ENCODE measurements around the gene MAMDC4. TPM values are rescaled to one million over a fixed set of nuclear protein-coding genes. Genes with fewer than 3 reads are reported as not detected.

The MAMDC4 gene
- total RNA-seq, 2 donors from 2014 or later, result 16.0 to 17.2 TPM

- H3K36me3 Mint-ChIP-seq, result no peaks in the 10 kb centered on the region
- no peaks in the 10 kb centered on the region for H3K27me3 Mint-ChIP-seq
- no peak for ATAC-seq
- H3K4me1 Mint-ChIP-seq (ENCODE audit: low read depth in 2 of 2), result no peaks in the 10 kb centered on the region
- H3K9me3 Mint-ChIP-seq, result no peaks in the 10 kb centered on the region
- no peak overlapping the region for H3K27ac Mint-ChIP-seq
- no peak for DNase-seq (ENCODE audit: low spot score)
- H3K4me3 Mint-ChIP-seq, result no peak overlapping the region
Observed at GRCh38 chr9:136855461-136856078, 3.4 kb downstream of the MAMDC4 start.

GRCh38 chr9:136856079-136856476 is 3.9 kb downstream of the MAMDC4 start:
- no peak for ATAC-seq
- Mint-ChIP-seq H3K4me1 (ENCODE audit: low read depth in 2 of 2) (no peaks in the 10 kb centered on the region), H3K4me3 (no peak overlapping the region), H3K9me3 (no peaks in the 10 kb centered on the region), H3K27me3 (no peaks in the 10 kb centered on the region), H3K27ac (no peak overlapping the region), H3K36me3 (no peaks in the 10 kb centered on the region)
- no peak for DNase-seq (ENCODE audit: low spot score)

- no peaks in the 10 kb centered on the region for H3K9me3 Mint-ChIP-seq
- no peaks in the 10 kb centered on the region for H3K36me3 Mint-ChIP-seq
- ATAC-seq (no peak), DNase-seq (ENCODE audit: low spot score) (no peak)
- H3K27me3 Mint-ChIP-seq, result no peaks in the 10 kb centered on the region
- H3K4me3 Mint-ChIP-seq, result no peak overlapping the region
- no peaks in the 10 kb centered on the region for H3K4me1 Mint-ChIP-seq (ENCODE audit: low read depth in 2 of 2)
- H3K27ac Mint-ChIP-seq, result no peak overlapping the region
Observed at GRCh38 chr9:136856541-136857141, 4.5 kb downstream of the MAMDC4 start.

- no peaks in the 10 kb centered on the region for H3K27me3 Mint-ChIP-seq
- no peaks in the 10 kb centered on the region for H3K4me1 Mint-ChIP-seq (ENCODE audit: low read depth in 2 of 2)
- H3K36me3 Mint-ChIP-seq, result no peaks in the 10 kb centered on the region
- no peaks in the 10 kb centered on the region for H3K9me3 Mint-ChIP-seq
- no peak overlapping the region for H3K4me3 Mint-ChIP-seq
- ATAC-seq (no peak), DNase-seq (ENCODE audit: low spot score) (no peak)
- H3K27ac Mint-ChIP-seq, result no peak overlapping the region
Observed at GRCh38 chr9:136857166-136857565, 5.0 kb downstream of the MAMDC4 start.

- Mint-ChIP-seq H3K27me3 (no peaks in the 10 kb centered on the region), H3K36me3 (no peaks in the 10 kb centered on the region), H3K27ac (no peak overlapping the region), H3K9me3 (no peaks in the 10 kb centered on the region), H3K4me3 (no peak overlapping the region), H3K4me1 (ENCODE audit: low read depth in 2 of 2) (no peaks in the 10 kb centered on the region)
- DNase-seq (ENCODE audit: low spot score) (no peak), ATAC-seq (no peak)
Observed at GRCh38 chr9:136857581-136858412, 5.7 kb downstream of the MAMDC4 start.

- DNase-seq (ENCODE audit: low spot score), result no peak
- Mint-ChIP-seq H3K4me1 (ENCODE audit: low read depth in 2 of 2) (peaks cover 0 to under 1% of the 10 kb centered on the region in 2 donors), H3K9me3 (no peaks in the 10 kb centered on the region), H3K27me3 (no peaks in the 10 kb centered on the region), H3K27ac (no peak overlapping the region), H3K4me3 (no peak overlapping the region), H3K36me3 (no peaks in the 10 kb centered on the region)
- no peak for ATAC-seq
Observed at GRCh38 chr9:136858452-136858843, 6.3 kb downstream of the MAMDC4 start.

GRCh38 chr9:136858844-136859757 is 7.0 kb downstream of the MAMDC4 start:
- H3K27ac Mint-ChIP-seq, result no peak overlapping the region
- ATAC-seq, result no peak
- no peaks in the 10 kb centered on the region for H3K9me3 Mint-ChIP-seq
- no peak for DNase-seq (ENCODE audit: low spot score)
- H3K27me3 Mint-ChIP-seq, result no peaks in the 10 kb centered on the region
- H3K36me3 Mint-ChIP-seq, result peaks cover 4% of the 10 kb centered on the region
- no peak overlapping the region for H3K4me3 Mint-ChIP-seq
- peaks cover 6 to 7% of the 10 kb centered on the region in 2 donors for H3K4me1 Mint-ChIP-seq (ENCODE audit: low read depth in 2 of 2)

- H3K4me1 Mint-ChIP-seq (ENCODE audit: low read depth in 2 of 2), result peaks cover 14 to 15% of the 10 kb centered on the region in 2 donors
- no peak overlapping the region for H3K4me3 Mint-ChIP-seq
- no peaks in the 10 kb centered on the region for H3K27me3 Mint-ChIP-seq
- no peaks in the 10 kb centered on the region for H3K9me3 Mint-ChIP-seq
- ATAC-seq (no peak), DNase-seq (ENCODE audit: low spot score) (no peak)
- H3K27ac Mint-ChIP-seq, result no peak overlapping the region
- peaks cover 4% of the 10 kb centered on the region for H3K36me3 Mint-ChIP-seq
Observed at GRCh38 chr9:136860529-136860928, 8.4 kb downstream of the MAMDC4 start.

- ATAC-seq, result no peak
- no peak for DNase-seq (ENCODE audit: low spot score)
- peaks cover 14 to 15% of the 10 kb centered on the region in 2 donors for H3K4me1 Mint-ChIP-seq (ENCODE audit: low read depth in 2 of 2)
- no peaks in the 10 kb centered on the region for H3K9me3 Mint-ChIP-seq
- H3K27ac Mint-ChIP-seq, result no peak overlapping the region
- H3K27me3 Mint-ChIP-seq, result no peaks in the 10 kb centered on the region
- no peak overlapping the region for H3K4me3 Mint-ChIP-seq
- H3K36me3 Mint-ChIP-seq, result peaks cover 4% of the 10 kb centered on the region
Observed at GRCh38 chr9:136860933-136861873, 9.1 kb downstream of the MAMDC4 start.

- H3K9me3 Mint-ChIP-seq, result no peaks in the 10 kb centered on the region
- peaks cover 14 to 15% of the 10 kb centered on the region in 2 donors for H3K4me1 Mint-ChIP-seq (ENCODE audit: low read depth in 2 of 2)
- H3K36me3 Mint-ChIP-seq, result peaks cover 4% of the 10 kb centered on the region
- no peak overlapping the region for H3K4me3 Mint-ChIP-seq
- ATAC-seq (no peak), DNase-seq (ENCODE audit: low spot score) (no peak)
- H3K27me3 Mint-ChIP-seq, result no peaks in the 10 kb centered on the region
- H3K27ac Mint-ChIP-seq, result no peak overlapping the region
Observed at GRCh38 chr9:136861874-136862457, 9.8 kb downstream of the MAMDC4 start.

- Mint-ChIP-seq H3K36me3 (peaks cover 4% of the 10 kb centered on the region), H3K27ac (peak overlapping the region; percentile 63 to 79), H3K4me3 (no peak overlapping the region), H3K9me3 (no peaks in the 10 kb centered on the region), H3K27me3 (no peaks in the 10 kb centered on the region), H3K4me1 (ENCODE audit: low read depth in 2 of 2) (peaks cover 14 to 15% of the 10 kb centered on the region in 2 donors)
- ATAC-seq (no peak), DNase-seq (ENCODE audit: low spot score) (no peak)
Observed at GRCh38 chr9:136862849-136863622, 10.9 kb downstream of the MAMDC4 start.
